Activated CD8-positive, alpha-beta T cell treated with anti-CD3 and anti-CD28 coated beads for 36 hours (primary cell): ENCODE measurements around the gene AKNA. TPM values are rescaled to one million over a fixed set of nuclear protein-coding genes. Genes with fewer than 3 reads are reported as not detected.
A peak's percentile ranks its signal among the peaks of the same experiment; 100 is the strongest.

ENCODE experiments used
- ATAC-seq: fragments of 200-7000 bp; cut with Tn5 transposase; one replicate; pipeline ENCODE4 v1.10.0; 2021; ENCODE audit warnings: mild to moderate bottlenecking, moderate library complexity
- CTCF ChIA-PET: fragments of 350-600 bp; sonication (Branson Sonifier 250); formaldehyde crosslinking; loops from one replicate; lab custom pipeline; 2021; ENCODE audit warnings: antibody characterized with exemption; lab: Charles Lee
- POLR2A ChIA-PET: fragments of 350-600 bp; sonication (Branson Sonifier 250); formaldehyde crosslinking; loops from one replicate; lab custom pipeline; 2021; ENCODE audit warnings: antibody characterized with exemption; lab: Charles Lee
- DNase-seq: peaks from one replicate; pipeline ENCODE4 v3.0.0-alpha.2; 2020
- H3K27ac Mint-ChIP-seq: one replicate; pipeline ENCODE4 v1.8.0; 2021; ENCODE audit warnings: mild to moderate bottlenecking, mixed read lengths
- H3K27me3 Mint-ChIP-seq: one replicate; pipeline ENCODE4 v1.8.0; 2021; ENCODE audit warnings: mixed read lengths
- H3K36me3 Mint-ChIP-seq: one replicate; pipeline ENCODE4 v1.8.0; 2021; ENCODE audit warnings: low read depth, mixed read lengths
- H3K4me1 Mint-ChIP-seq: one replicate; pipeline ENCODE4 v1.8.0; 2021; ENCODE audit warnings: low read depth, mixed read lengths
- H3K4me3 Mint-ChIP-seq: one replicate; pipeline ENCODE4 v1.8.0; 2021; ENCODE audit warnings: mild to moderate bottlenecking, moderate library complexity, mixed read lengths
- H3K9me3 Mint-ChIP-seq: one replicate; pipeline ENCODE4 v1.8.0; 2021; ENCODE audit warnings: mixed read lengths
- intact Hi-C: fragments of 100-400 bp; cut with micrococcal nuclease; formaldehyde crosslinking; loops from one replicate; pipeline ENCODE4 v1.10.0; 2022
- total RNA-seq, 2 experiments: library from RNA; stranded (reverse); gene quantifications; one replicate each; pipeline ENCODE4 v1.2.3, GENCODE V29; 2021
- TF ChIP-seq, protein P1 (sequence below): fragments of 200-600 bp; IDR thresholded peaks from one replicate; pipeline ENCODE4 v1.8.0; 2022; ENCODE audit warnings: antibody characterized with exemption, mild to moderate bottlenecking

AKNA gene
- total RNA-seq, 2 experiments from 2014 or later: 166 to 167 TPM

- TF ChIP-seq, protein P1, sequence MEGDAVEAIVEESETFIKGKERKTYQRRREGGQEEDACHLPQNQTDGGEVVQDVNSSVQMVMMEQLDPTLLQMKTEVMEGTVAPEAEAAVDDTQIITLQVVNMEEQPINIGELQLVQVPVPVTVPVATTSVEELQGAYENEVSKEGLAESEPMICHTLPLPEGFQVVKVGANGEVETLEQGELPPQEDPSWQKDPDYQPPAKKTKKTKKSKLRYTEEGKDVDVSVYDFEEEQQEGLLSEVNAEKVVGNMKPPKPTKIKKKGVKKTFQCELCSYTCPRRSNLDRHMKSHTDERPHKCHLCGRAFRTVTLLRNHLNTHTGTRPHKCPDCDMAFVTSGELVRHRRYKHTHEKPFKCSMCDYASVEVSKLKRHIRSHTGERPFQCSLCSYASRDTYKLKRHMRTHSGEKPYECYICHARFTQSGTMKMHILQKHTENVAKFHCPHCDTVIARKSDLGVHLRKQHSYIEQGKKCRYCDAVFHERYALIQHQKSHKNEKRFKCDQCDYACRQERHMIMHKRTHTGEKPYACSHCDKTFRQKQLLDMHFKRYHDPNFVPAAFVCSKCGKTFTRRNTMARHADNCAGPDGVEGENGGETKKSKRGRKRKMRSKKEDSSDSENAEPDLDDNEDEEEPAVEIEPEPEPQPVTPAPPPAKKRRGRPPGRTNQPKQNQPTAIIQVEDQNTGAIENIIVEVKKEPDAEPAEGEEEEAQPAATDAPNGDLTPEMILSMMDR: no peak
- Mint-ChIP-seq H3K36me3 (peaks cover 95% of the 10 kb centered on the region), H3K4me3 (peak overlapping the region; percentile 84), H3K27me3 (no peaks in the 10 kb centered on the region), H3K4me1 (peaks cover 34% of the 10 kb centered on the region), H3K27ac (peak overlapping the region; percentile 94), H3K9me3 (no peaks in the 10 kb centered on the region)
- ChIA-PET CTCF (interaction anchor here (0.5 to 10.4 kb wide), 12 partner anchors 10 to 292 kb away, joined by 3 to 98 read pairs (median 6); no protein-coding TSS in a partner anchor), POLR2A (interaction anchor here (0.6 to 17.7 kb wide), 12 partner anchors 8 to 544 kb away, joined by 3 to 351 read pairs (median 6); partner anchors contain the start of genes ATP6V1G1, TMEM268 and TNFSF8)
- intact Hi-C loops: loop anchor here (2.0 kb wide), 2 partner anchors 13 to 37 kb away; no protein-coding TSS in a partner anchor
- ATAC-seq (peak; percentile 74), DNase-seq (peak; percentile 96)
Measured at GRCh38 chr9:114385397-114386181, 2.2 kb downstream of the AKNA start.

GRCh38 chr9:114384836-114385396 is 2.9 kb downstream of the AKNA start:
- TF ChIP-seq, protein P1: no peak
- ATAC-seq (no peak), DNase-seq (no peak)
- Mint-ChIP-seq H3K9me3 (no peaks in the 10 kb centered on the region), H3K27me3 (no peaks in the 10 kb centered on the region), H3K4me3 (peak overlapping the region; percentile 84), H3K27ac (peak overlapping the region; percentile 94), H3K36me3 (peaks cover 93% of the 10 kb centered on the region), H3K4me1 (peaks cover 31% of the 10 kb centered on the region)
- intact Hi-C loops: loop anchor here (2.0 kb wide), 1 partner anchor 36 kb away; no protein-coding TSS in a partner anchor
- POLR2A ChIA-PET: interaction anchor here (1.0 to 17.7 kb wide), 8 partner anchors 8 to 545 kb away, joined by 3 to 351 read pairs (median 24); partner anchors contain the start of genes ATP6V1G1 and TNFSF8
- CTCF ChIA-PET: interaction anchor here (0.7 to 10.4 kb wide), 12 partner anchors 11 to 507 kb away, joined by 3 to 98 read pairs (median 6); no protein-coding TSS in a partner anchor

DNA sequence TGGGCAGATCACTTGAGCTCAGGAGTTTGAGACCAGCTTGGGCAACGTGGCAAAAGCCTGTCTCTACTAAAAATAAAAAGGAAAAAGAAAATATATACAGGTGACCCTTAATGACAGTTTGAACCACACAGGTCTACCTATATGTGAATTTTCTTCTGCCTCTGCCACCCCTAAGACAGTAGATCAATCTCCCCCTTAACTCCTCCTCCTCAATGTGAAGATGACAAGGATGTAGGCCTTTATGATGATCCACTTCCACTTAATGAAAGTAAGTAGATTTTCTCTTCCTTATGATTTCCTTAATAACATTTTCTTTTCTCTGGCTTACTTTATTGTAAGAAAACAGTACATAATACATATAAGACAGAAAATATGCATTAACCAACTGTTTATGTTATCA is 3.4 kb downstream of the AKNA start:
- CTCF ChIA-PET: interaction anchor here (0.7 to 10.4 kb wide), 5 partner anchors 12 to 506 kb away, joined by 3 to 98 read pairs (median 11); no protein-coding TSS in a partner anchor
- Mint-ChIP-seq H3K36me3 (peaks cover 94% of the 10 kb centered on the region), H3K4me1 (peaks cover 32% of the 10 kb centered on the region), H3K4me3 (peak overlapping the region; percentile 84), H3K9me3 (no peaks in the 10 kb centered on the region), H3K27ac (peak overlapping the region; percentile 94), H3K27me3 (no peaks in the 10 kb centered on the region)
- intact Hi-C loops: loop anchor here (2.0 kb wide), 1 partner anchor 36 kb away; no protein-coding TSS in a partner anchor
- POLR2A ChIA-PET: interaction anchor here (0.6 to 17.7 kb wide), 6 partner anchors 12 to 322 kb away, joined by 3 to 351 read pairs (median 29); partner anchors contain the start of gene ATP6V1G1
- TF ChIP-seq, protein P1: no peak
- DNase-seq (no peak), ATAC-seq (no peak)

- H3K4me1 Mint-ChIP-seq: peaks cover 36% of the 10 kb centered on the region
- CTCF ChIA-PET: interaction anchor here (1.0 to 10.4 kb wide), 3 partner anchors 11 to 43 kb away, joined by 3 to 98 read pairs (median 72); no protein-coding TSS in a partner anchor
- POLR2A ChIA-PET: interaction anchor here (0.6 to 17.7 kb wide), 5 partner anchors 14 to 322 kb away, joined by 3 to 351 read pairs (median 8); no protein-coding TSS in a partner anchor
- H3K4me3 Mint-ChIP-seq: peak overlapping the region; percentile 84
- DNase-seq: no peak
- H3K27ac Mint-ChIP-seq: peak overlapping the region; percentile 94
- no peaks in the 10 kb centered on the region for H3K9me3 Mint-ChIP-seq
- intact Hi-C loops: loop anchor here (2.0 kb wide), 1 partner anchor 35 kb away; no protein-coding TSS in a partner anchor
- H3K36me3 Mint-ChIP-seq: peaks cover 94% of the 10 kb centered on the region
- no peak for ATAC-seq
- H3K27me3 Mint-ChIP-seq: no peaks in the 10 kb centered on the region
- TF ChIP-seq, protein P1: no peak
Measured at GRCh38 chr9:114383521-114384231, 4.1 kb downstream of the AKNA start.
